ENCODE measurements around the gene TRIO.

DNA sequence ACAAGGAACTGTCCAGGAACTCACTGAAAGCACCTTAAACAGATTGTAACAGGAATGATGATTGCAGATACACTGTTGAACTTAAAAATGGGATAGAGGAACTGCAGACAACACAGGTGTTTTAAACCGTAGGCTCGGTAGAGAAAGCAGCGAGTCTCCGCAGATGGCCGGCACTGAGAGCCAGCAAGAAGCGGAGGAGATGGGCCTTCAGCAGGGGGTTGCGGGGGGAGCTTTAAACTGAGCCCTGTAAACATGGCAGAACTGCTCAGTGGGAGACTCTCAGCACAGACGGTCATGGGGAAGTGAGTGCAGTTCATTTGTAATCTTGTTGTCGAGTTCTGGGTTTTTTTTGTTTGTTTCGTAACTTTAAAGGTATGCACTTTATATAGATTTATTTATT is 283.4 kb downstream of the TRIO start:
- TF ChIP-seq, protein P1, sequence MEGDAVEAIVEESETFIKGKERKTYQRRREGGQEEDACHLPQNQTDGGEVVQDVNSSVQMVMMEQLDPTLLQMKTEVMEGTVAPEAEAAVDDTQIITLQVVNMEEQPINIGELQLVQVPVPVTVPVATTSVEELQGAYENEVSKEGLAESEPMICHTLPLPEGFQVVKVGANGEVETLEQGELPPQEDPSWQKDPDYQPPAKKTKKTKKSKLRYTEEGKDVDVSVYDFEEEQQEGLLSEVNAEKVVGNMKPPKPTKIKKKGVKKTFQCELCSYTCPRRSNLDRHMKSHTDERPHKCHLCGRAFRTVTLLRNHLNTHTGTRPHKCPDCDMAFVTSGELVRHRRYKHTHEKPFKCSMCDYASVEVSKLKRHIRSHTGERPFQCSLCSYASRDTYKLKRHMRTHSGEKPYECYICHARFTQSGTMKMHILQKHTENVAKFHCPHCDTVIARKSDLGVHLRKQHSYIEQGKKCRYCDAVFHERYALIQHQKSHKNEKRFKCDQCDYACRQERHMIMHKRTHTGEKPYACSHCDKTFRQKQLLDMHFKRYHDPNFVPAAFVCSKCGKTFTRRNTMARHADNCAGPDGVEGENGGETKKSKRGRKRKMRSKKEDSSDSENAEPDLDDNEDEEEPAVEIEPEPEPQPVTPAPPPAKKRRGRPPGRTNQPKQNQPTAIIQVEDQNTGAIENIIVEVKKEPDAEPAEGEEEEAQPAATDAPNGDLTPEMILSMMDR (optimal IDR thresholded peaks at IDR 0.05 in 1 of 3, IDR thresholded peaks at IDR 0.05 in 1 of 3, conservative IDR thresholded peaks at IDR 0.05 in 1 of 3; ENCODE audit: extremely low read depth in 1 of 3, insufficient read depth in 2 of 3, low read length in 3 of 3), result no peak
- TF ChIP-seq EZH2 (IDR thresholded peaks at IDR 0.05; ENCODE audit: low read length), result no peak

Measured in keratinocyte (primary cell).